Stimulated activated naive CD8-positive, alpha-beta T cell treated with anti-CD3 and anti-CD28 coated beads, Interleukin-15, Interleukin-2, amounts not matched to agents 100 ng/mL and 50 ng/mL, for 24 hours (primary cell): ENCODE results near the gene GSTO2.
"Not testable (repeated sequence)": the region's sequence is repeated elsewhere in the genome, so short reads cannot be mapped to it uniquely, and the experiment has no call there.

Source experiments
- H3K27ac Mint-ChIP-seq: one replicate; pipeline ENCODE4 v1.8.0; 2021; ENCODE audit warnings: mild to moderate bottlenecking, mixed read lengths
- H3K27me3 Mint-ChIP-seq: one replicate; pipeline ENCODE4 v1.8.0; 2021; ENCODE audit warnings: mixed read lengths
- H3K36me3 Mint-ChIP-seq: one replicate; pipeline ENCODE4 v1.8.0; 2021; ENCODE audit warnings: low read depth, mixed read lengths
- H3K4me1 Mint-ChIP-seq: one replicate; pipeline ENCODE4 v1.8.0; 2021; ENCODE audit warnings: low read depth, mixed read lengths
- H3K4me3 Mint-ChIP-seq: one replicate; pipeline ENCODE4 v1.8.0; 2021; ENCODE audit warnings: mild to moderate bottlenecking, mixed read lengths
- H3K9me3 Mint-ChIP-seq: one replicate; pipeline ENCODE4 v1.8.0; 2021; ENCODE audit warnings: mixed read lengths

Gene GSTO2

GRCh38 chr10:104246976-104247375, 22.0 kb upstream of the GSTO2 start:
- Mint-ChIP-seq H3K27ac (peak overlapping the region; percentile 70), H3K36me3 (no peaks in the 10 kb centered on the region), H3K27me3 (peaks cover 12% of the 10 kb centered on the region), H3K4me1 (peaks cover 14% of the 10 kb centered on the region), H3K9me3 (no peaks in the 10 kb centered on the region), H3K4me3 (no peak overlapping the region)

GRCh38 chr10:104247513-104248146, 21.4 kb upstream of the GSTO2 start:
- Mint-ChIP-seq H3K4me3 (peak overlapping the region; percentile 17), H3K36me3 (no peaks in the 10 kb centered on the region), H3K9me3 (no peaks in the 10 kb centered on the region), H3K27me3 (peaks cover 12% of the 10 kb centered on the region), H3K27ac (peak overlapping the region; percentile 70), H3K4me1 (peaks cover 14% of the 10 kb centered on the region)

DNA sequence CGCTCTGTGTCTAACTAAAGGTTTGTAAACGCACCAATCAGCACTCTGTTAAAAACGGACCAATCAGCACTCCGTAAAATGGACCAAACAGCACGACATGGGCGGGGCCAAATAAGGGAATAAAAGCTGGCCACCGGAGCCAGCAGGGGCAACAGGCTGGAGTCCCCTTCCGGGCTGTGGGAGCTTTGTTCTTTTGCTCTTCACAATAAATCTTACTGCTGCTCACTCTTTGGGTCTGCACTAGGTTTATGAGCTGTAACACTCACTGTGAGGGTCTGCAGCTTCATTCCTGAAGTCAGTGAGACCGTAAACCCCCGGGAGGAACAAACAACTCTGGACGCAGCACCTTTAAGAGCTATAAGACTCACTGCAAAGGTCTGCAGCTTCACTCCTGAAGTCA, 20.1 kb upstream of the GSTO2 start:
- H3K27me3 Mint-ChIP-seq = peaks cover 12% of the 10 kb centered on the region
- H3K36me3 Mint-ChIP-seq, H3K9me3 Mint-ChIP-seq, H3K27ac Mint-ChIP-seq, H3K4me3 Mint-ChIP-seq: not testable (repeated sequence)
- peaks cover 24% of the 10 kb centered on the region for H3K4me1 Mint-ChIP-seq

- H3K36me3 Mint-ChIP-seq = peaks cover 4% of the 10 kb centered on the region
- H3K9me3 Mint-ChIP-seq = no peaks in the 10 kb centered on the region
- peaks cover 31% of the 10 kb centered on the region for H3K4me1 Mint-ChIP-seq
- H3K27ac Mint-ChIP-seq = no peak overlapping the region
- H3K27me3 Mint-ChIP-seq = peaks cover 12% of the 10 kb centered on the region
- H3K4me3 Mint-ChIP-seq = no peak overlapping the region
Measured at GRCh38 chr10:104250371-104250770, 18.6 kb upstream of the GSTO2 start.

DNA sequence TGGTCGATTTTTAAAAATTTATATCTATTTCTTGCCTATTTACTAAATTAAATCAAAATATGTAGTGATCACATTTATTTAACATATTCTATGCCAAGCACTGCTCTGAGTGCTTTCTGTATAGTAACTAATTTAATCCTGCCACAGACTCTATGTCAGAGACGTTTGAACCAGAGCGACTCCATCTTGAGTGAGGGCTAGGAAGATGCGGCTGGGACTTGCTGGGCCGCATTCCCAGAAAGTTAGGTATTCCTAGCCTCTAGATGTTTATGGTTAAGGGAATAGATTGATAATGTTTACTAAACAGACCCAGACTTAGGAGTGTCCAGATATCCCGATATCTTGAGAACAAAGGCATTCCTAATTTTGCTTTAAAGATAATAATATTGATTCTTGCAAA, 17.5 kb upstream of the GSTO2 start:
- H3K36me3 Mint-ChIP-seq = peaks cover 14% of the 10 kb centered on the region
- no peaks in the 10 kb centered on the region for H3K9me3 Mint-ChIP-seq
- peaks cover 39% of the 10 kb centered on the region for H3K4me1 Mint-ChIP-seq
- H3K4me3 Mint-ChIP-seq = no peak overlapping the region
- H3K27ac Mint-ChIP-seq = no peak overlapping the region
- peaks cover 12% of the 10 kb centered on the region for H3K27me3 Mint-ChIP-seq

GRCh38 chr10:104252368-104252767, 16.6 kb upstream of the GSTO2 start:
- H3K4me1 Mint-ChIP-seq = peaks cover 39% of the 10 kb centered on the region
- H3K9me3 Mint-ChIP-seq = no peaks in the 10 kb centered on the region
- H3K27ac Mint-ChIP-seq = no peak overlapping the region
- H3K27me3 Mint-ChIP-seq = peaks cover 12% of the 10 kb centered on the region
- peaks cover 23% of the 10 kb centered on the region for H3K36me3 Mint-ChIP-seq
- no peak overlapping the region for H3K4me3 Mint-ChIP-seq

DNA sequence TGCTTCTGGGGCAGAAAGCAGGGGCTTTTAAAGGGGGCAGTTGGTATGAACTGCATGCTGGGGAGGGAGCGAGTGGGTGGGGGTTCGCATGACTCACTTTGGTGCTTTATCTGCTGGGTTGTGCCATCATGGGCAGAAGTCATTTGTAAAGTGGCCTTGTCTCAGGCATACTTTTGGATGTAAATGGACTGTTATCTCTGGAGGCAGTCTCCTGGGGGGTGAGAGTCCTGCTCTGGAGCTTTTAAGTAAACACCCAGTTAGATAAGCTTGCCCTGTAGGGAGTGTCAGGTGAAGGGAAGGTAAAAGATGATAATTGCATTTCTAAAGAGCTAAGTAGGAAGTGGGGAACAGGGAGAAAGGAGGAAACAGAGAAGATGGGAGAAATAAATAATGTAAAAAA, 15.9 kb upstream of the GSTO2 start:
- peaks cover 29% of the 10 kb centered on the region for H3K36me3 Mint-ChIP-seq
- peak overlapping the region; percentile 44 for H3K4me3 Mint-ChIP-seq
- peak overlapping the region; percentile 96 for H3K27ac Mint-ChIP-seq
- peaks cover 12% of the 10 kb centered on the region for H3K27me3 Mint-ChIP-seq
- no peaks in the 10 kb centered on the region for H3K9me3 Mint-ChIP-seq
- peaks cover 43% of the 10 kb centered on the region for H3K4me1 Mint-ChIP-seq

- peak overlapping the region; percentile 95 for H3K4me3 Mint-ChIP-seq
- peaks cover 34% of the 10 kb centered on the region for H3K36me3 Mint-ChIP-seq
- peak overlapping the region; percentile 96 for H3K27ac Mint-ChIP-seq
- H3K4me1 Mint-ChIP-seq = peaks cover 49% of the 10 kb centered on the region
- no peaks in the 10 kb centered on the region for H3K9me3 Mint-ChIP-seq
- H3K27me3 Mint-ChIP-seq = peaks cover 12% of the 10 kb centered on the region
Measured at GRCh38 chr10:104253606-104254410, 15.2 kb upstream of the GSTO2 start.

DNA sequence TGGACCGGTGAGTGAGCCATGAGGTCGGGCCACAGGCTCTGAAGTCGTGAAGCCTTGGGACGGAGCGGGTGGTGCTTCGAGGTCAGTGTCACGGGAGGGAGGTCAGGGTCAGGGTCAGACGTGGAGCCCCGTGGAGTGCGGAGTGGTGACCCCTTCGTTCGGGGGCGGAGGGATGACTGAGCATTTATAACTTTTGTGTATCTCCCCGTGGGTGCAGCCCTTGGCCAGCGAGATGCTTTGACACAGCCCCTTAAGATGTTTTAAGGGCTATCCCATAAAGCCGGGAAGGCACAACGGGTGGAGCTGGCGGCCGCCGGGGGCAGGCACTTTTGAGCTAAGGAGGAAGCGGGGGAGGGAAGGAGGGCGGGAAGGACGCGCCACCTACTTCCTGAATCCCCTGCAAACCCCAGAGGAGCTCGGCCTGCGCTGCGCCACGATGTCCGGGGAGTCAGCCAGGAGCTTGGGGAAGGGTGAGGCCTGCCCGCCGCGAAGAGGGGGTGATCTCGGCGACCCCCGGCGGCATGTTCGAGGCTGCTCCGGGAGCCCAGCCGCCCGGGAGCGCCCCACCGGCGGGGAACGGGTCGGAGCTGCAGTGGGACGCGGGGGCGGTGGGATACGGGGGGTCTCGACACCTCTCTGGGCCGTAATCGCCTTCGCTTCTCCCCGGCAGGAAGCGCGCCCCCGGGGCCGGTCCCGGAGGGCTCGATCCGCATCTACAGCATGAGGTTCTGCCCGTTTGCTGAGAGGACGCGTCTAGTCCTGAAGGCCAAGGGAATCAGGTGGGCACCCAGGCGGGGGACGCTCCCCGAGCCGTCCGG, 14.3 kb upstream of the GSTO2 start, which contains the start of gene GSTO1:
TSS of gene GSTO1 (plus strand) at position 400 of the 818 bp plus-strand sequence. CDS start at position 437, 37 bp downstream.
- Mint-ChIP-seq H3K9me3 (no peaks in the 10 kb centered on the region), H3K27me3 (peaks cover 12% of the 10 kb centered on the region), H3K27ac (peak within 1 kb of the TSS; percentile 96), H3K4me3 (peak within 1 kb of the TSS; percentile 95), H3K4me1 (peaks cover 58% of the 10 kb centered on the region), H3K36me3 (peaks cover 43% of the 10 kb centered on the region)

DNA sequence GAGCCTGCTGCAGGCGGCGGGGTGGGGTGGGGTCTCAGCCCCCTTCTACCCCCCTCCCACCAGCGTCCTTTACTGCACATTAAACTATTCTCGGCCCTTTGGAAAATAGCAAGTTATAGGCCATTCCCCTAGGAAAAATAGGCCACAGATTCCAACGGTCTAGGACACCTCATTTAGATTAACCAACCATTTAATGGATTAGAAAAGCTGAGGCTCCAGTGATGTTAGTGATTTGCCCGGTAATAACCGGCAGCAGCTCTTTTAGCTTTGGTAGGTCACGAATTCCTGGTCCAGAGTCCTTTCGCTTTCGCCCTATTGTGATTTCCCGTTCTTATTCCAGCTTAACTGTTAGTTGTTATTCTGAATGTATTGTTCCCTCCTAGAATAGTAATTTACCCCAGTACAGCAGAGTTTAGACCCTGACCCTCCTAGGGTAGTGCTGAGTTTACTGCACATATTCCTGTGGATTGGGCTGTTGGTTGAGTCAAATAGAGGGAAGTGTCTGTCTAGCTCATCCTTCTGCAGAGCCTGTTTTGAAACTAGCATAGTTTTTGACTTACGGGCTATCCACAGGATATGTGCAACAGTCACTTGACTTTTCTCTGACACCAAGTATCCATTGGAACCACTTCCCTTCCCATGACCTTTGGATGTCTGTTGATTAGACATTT, 13.5 kb upstream of the GSTO2 start:
- Mint-ChIP-seq H3K27me3 (peaks cover 6% of the 10 kb centered on the region), H3K36me3 (peaks cover 51% of the 10 kb centered on the region), H3K4me1 (peaks cover 66% of the 10 kb centered on the region), H3K27ac (peak overlapping the region; percentile 96), H3K4me3 (peak overlapping the region; percentile 95), H3K9me3 (no peaks in the 10 kb centered on the region)

DNA sequence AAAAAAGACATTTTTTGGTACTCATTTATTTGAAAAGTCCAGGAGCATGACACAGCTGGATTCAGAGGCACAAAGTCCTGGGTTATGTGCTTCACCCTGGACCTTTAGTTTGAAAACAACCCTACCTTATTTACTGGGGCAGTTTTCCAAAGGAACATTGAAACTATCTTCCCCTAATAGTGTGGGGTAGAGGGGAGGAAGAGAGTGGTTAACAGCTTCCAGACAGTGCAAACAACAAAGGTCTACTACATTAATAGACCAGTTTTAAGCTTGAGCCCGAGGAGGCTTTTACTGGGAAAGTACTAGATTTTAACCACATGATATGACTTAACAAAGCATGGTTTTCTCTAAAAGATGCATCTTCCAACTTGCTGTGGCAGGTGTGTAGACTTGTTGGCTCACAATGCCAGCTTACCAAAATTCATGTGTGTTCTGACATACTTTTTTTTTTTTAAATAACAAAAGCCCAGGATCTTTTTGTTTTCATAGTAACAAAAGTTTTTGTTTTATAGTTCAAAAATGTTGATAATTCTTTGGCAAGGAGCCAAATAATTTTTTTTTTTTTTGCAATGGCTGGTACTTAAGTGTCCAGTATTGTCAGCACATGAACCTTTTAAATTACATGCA, 12.5 kb upstream of the GSTO2 start:
- Mint-ChIP-seq H3K9me3 (no peaks in the 10 kb centered on the region), H3K27ac (peak overlapping the region; percentile 96)

GRCh38 chr10:104257235-104257634, 11.7 kb upstream of the GSTO2 start:
- peak overlapping the region; percentile 77 for H3K27ac Mint-ChIP-seq
- H3K4me1 Mint-ChIP-seq = peaks cover 84% of the 10 kb centered on the region
- peaks cover 67% of the 10 kb centered on the region for H3K36me3 Mint-ChIP-seq
- no peaks in the 10 kb centered on the region for H3K9me3 Mint-ChIP-seq
- H3K27me3 Mint-ChIP-seq = peaks cover 3% of the 10 kb centered on the region
- peak overlapping the region; percentile 95 for H3K4me3 Mint-ChIP-seq

More for the DNA sequence above, 12.5 kb upstream of the GSTO2 start:
- Mint-ChIP-seq H3K4me1 (peaks cover 76% of the 10 kb centered on the region), H3K36me3 (peaks cover 61% of the 10 kb centered on the region), H3K27me3 (peaks cover 3% of the 10 kb centered on the region), H3K4me3 (peak overlapping the region; percentile 95)

- Mint-ChIP-seq H3K4me3 (no peak overlapping the region), H3K27ac (no peak overlapping the region), H3K36me3 (peaks cover 74% of the 10 kb centered on the region), H3K27me3 (peaks cover under 1% of the 10 kb centered on the region), H3K4me1 (peaks cover 90% of the 10 kb centered on the region), H3K9me3 (no peaks in the 10 kb centered on the region)
Measured at GRCh38 chr10:104258209-104258608, 10.8 kb upstream of the GSTO2 start.

GRCh38 chr10:104259456-104259855, 9.5 kb upstream of the GSTO2 start:
- Mint-ChIP-seq H3K4me3 (peak overlapping the region; percentile 74), H3K27ac (peak overlapping the region; percentile 51), H3K36me3 (peaks cover 85% of the 10 kb centered on the region), H3K4me1 (peaks cover 90% of the 10 kb centered on the region), H3K27me3 (no peaks in the 10 kb centered on the region), H3K9me3 (no peaks in the 10 kb centered on the region)
